Right atrium auricular region (tissue), 2 donors: ENCODE data around the gene REEP1. TPM values are rescaled to one million over a fixed set of nuclear protein-coding genes. Genes with fewer than 3 reads are reported as not detected.

Experiments used
- DNase-seq: peaks from one replicate; pipeline ENCODE4 v3.0.0-alpha.2; 2019; ENCODE audit warnings: low spot score
- H3K27ac ChIP-seq, 2 donors: fragments of 200-600 bp; sonication (generic); 1 replicate in 1 of 2; 2 replicates in 1 of 2; pipeline ENCODE4 v1.5.1; 2016 to 2019
- H3K27me3 ChIP-seq, 2 donors: fragments of 200-600 bp; sonication (generic); one replicate each; pipeline versions ENCODE4 v1.5.1 to v1.6.0; 2017 to 2019
- H3K36me3 ChIP-seq: fragments of 200-600 bp; sonication (generic); one replicate; pipeline ENCODE4 v1.5.1; 2016
- H3K4me1 ChIP-seq, 2 donors: fragments of 200-600 bp; sonication (generic); one replicate each; pipeline versions ENCODE4 v1.5.1 to v1.6.0; 2017 to 2019
- H3K4me3 ChIP-seq, 2 donors: fragments of 200-600 bp; sonication (generic); 1 replicate in 1 of 2; 2 replicates in 1 of 2; pipeline ENCODE4 v1.5.1; 2017 to 2019; ENCODE audit warnings: mild to moderate bottlenecking in 1 of 2, moderate library complexity in 1 of 2
- H3K9me3 ChIP-seq, 2 donors: fragments of 200-600 bp; sonication (generic); one replicate each; pipeline ENCODE4 v1.5.1; 2019
- CTCF ChIP-seq, 2 donors: fragments of 200-600 bp; sonication (generic); IDR thresholded peaks; one replicate each; pipeline ENCODE4 v1.5.1; 2019; ENCODE audit warnings: antibody characterized with exemption in 2 of 2
- total RNA-seq, 2 donors: library from RNA; depleted of rRNA; stranded (reverse); fragments of >200 nt; gene quantifications; one replicate each; pipeline ENCODE4 v1.1.0, GENCODE V29; 2016

The REEP1 gene
- total RNA-seq, 2 donors from 2014 or later: 29.4 to 34.2 TPM

GRCh38 chr2:86226070-86226469 is 111.4 kb downstream of the REEP1 start:
- H3K4me3 ChIP-seq: no peak overlapping the region
- DNase-seq: no peak
- H3K9me3 ChIP-seq: no peaks in the 10 kb centered on the region
- no peaks in the 10 kb centered on the region for H3K27me3 ChIP-seq
- no peaks in the 10 kb centered on the region for H3K36me3 ChIP-seq
- peaks cover 0 to 51% of the 10 kb centered on the region in 2 donors for H3K4me1 ChIP-seq
- H3K27ac ChIP-seq: peak overlapping the region; percentile 89 to 92
- TF ChIP-seq CTCF (IDR thresholded peaks at IDR 0.05): no peak

GRCh38 chr2:86225581-86225980 is 111.8 kb downstream of the REEP1 start:
- Histone ChIP-seq H3K27ac (peak overlapping the region; percentile 89 to 92), H3K36me3 (no peaks in the 10 kb centered on the region), H3K27me3 (no peaks in the 10 kb centered on the region), H3K4me1 (peaks cover 0 to 51% of the 10 kb centered on the region in 2 donors), H3K4me3 (peak overlapping the region in 1 of 2 donors; percentile 17), H3K9me3 (no peaks in the 10 kb centered on the region)
- no peak for TF ChIP-seq CTCF (IDR thresholded peaks at IDR 0.05)
- peak; percentile 77 for DNase-seq

- Histone ChIP-seq H3K27me3 (no peaks in the 10 kb centered on the region), H3K36me3 (no peaks in the 10 kb centered on the region), H3K27ac (peak overlapping the region; percentile 89 to 92), H3K4me1 (peaks cover 0 to 51% of the 10 kb centered on the region in 2 donors), H3K9me3 (no peaks in the 10 kb centered on the region), H3K4me3 (peak overlapping the region in 1 of 2 donors; percentile 17)
- DNase-seq: no peak
- TF ChIP-seq CTCF (IDR thresholded peaks at IDR 0.05): no peak
Measured at GRCh38 chr2:86224645-86225355, 112.6 kb downstream of the REEP1 start.

- peaks cover 0 to 51% of the 10 kb centered on the region in 2 donors for H3K4me1 ChIP-seq
- no peak for DNase-seq
Measured at GRCh38 chr2:86223927-86224560, 113.4 kb downstream of the REEP1 start.

GRCh38 chr2:86223140-86223926 is 114.1 kb downstream of the REEP1 start:
- peak; percentile 77 for DNase-seq
- no peaks in the 10 kb centered on the region for H3K9me3 ChIP-seq
- H3K36me3 ChIP-seq: no peaks in the 10 kb centered on the region
- H3K27me3 ChIP-seq: no peaks in the 10 kb centered on the region
- H3K4me1 ChIP-seq: peaks cover 0 to 51% of the 10 kb centered on the region in 2 donors
- H3K27ac ChIP-seq: peak overlapping the region; percentile 89 to 92
- no peak overlapping the region for H3K4me3 ChIP-seq
- TF ChIP-seq CTCF (IDR thresholded peaks at IDR 0.05): no peak

More at GRCh38 chr2:86223927-86224560, 113.4 kb downstream of the REEP1 start:
- no peaks in the 10 kb centered on the region for H3K9me3 ChIP-seq
- H3K4me3 ChIP-seq: no peak overlapping the region
- H3K36me3 ChIP-seq: no peaks in the 10 kb centered on the region
- peak overlapping the region; percentile 89 to 92 for H3K27ac ChIP-seq
- no peak for TF ChIP-seq CTCF (IDR thresholded peaks at IDR 0.05)
- no peaks in the 10 kb centered on the region for H3K27me3 ChIP-seq
